Gastroesophageal sphincter (tissue), 4 donors: ENCODE data around the gene NAA80. TPM values are rescaled to one million over a fixed set of nuclear protein-coding genes. Genes with fewer than 3 reads are reported as not detected.
A peak's percentile ranks its signal among the peaks of the same experiment; 100 is the strongest.

ENCODE experiments used
- ATAC-seq: fragments of 150-250 bp; one replicate; pipeline ENCODE4 v1.9.1; 2016; ENCODE audit warnings: mild to moderate bottlenecking, moderate library complexity
- H3K27ac ChIP-seq, 4 donors: fragments of 200-600 bp; sonication (generic) in 3 of 4; 1 replicate in 3 of 4; 2 replicates in 1 of 4; pipeline ENCODE4 v1.5.1; 2016 to 2019
- H3K27me3 ChIP-seq: fragments of 200-600 bp; sonication (generic); one replicate; pipeline ENCODE4 v1.5.1; 2019
- H3K36me3 ChIP-seq, 2 donors: fragments of 200-600 bp; sonication (generic); one replicate each; pipeline ENCODE4 v1.5.1; 2019; ENCODE audit warnings: control low read depth in 1 of 2
- H3K4me1 ChIP-seq, 3 donors: fragments of 200-600 bp; sonication (generic); 1 replicate in 2 of 3; 2 replicates in 1 of 3; pipeline ENCODE4 v1.5.1; 2016 to 2019; ENCODE audit warnings: control low read depth in 2 of 3
- H3K4me3 ChIP-seq, 2 donors: fragments of 200-600 bp; sonication (generic); one replicate each; pipeline ENCODE4 v1.5.1; 2019; ENCODE audit warnings: mild to moderate bottlenecking in 1 of 2, moderate library complexity in 1 of 2
- H3K9me3 ChIP-seq, 3 donors: fragments of 200-600 bp; sonication (generic); one replicate each; pipeline ENCODE4 v1.5.1; 2017 to 2019; ENCODE audit warnings: control low read depth in 2 of 3
- EP300 ChIP-seq: sonication (generic); formaldehyde crosslinking; IDR thresholded peaks from one replicate; pipeline ENCODE4 v1.6.1; 2017; ENCODE audit warnings: antibody characterized with exemption, mild to moderate bottlenecking
- POLR2A ChIP-seq, 2 donors: fragments of 450-650 bp; IDR thresholded peaks; one replicate each; pipeline ENCODE4 v1.6.1; 2017; ENCODE audit warnings: antibody characterized with exemption in 2 of 2, mild to moderate bottlenecking in 2 of 2, moderate library complexity in 1 of 2
- POLR2AphosphoS5 ChIP-seq: sonication (generic); formaldehyde crosslinking; IDR thresholded peaks from one replicate; pipeline ENCODE4 v1.6.1; 2017; ENCODE audit warnings: antibody characterized with exemption
- WGBS, 2 donors: methylation state at CpG; one replicate each; pipeline ENCODE4 v1.1.5; 2018; ENCODE audit warnings: low coverage in 1 of 2; 5-methylcytosine and 5-hydroxymethylcytosine counted together
- total RNA-seq, 4 donors: library from RNA; depleted of rRNA; stranded (reverse); fragments of >200 nt; gene quantifications; one replicate each; pipeline ENCODE4 v1.1.0, GENCODE V29; 2016
- TF ChIP-seq, protein P1 (sequence below), 4 experiments: fragments of 200-600 bp in 2 of 4; fragments of 450-650 bp in 2 of 4; sonication (generic) in 1 of 4; IDR thresholded peaks; one replicate each; pipeline ENCODE4 v1.5.1; 2017 to 2019; ENCODE audit warnings: antibody characterized with exemption in 4 of 4, mild to moderate bottlenecking in 2 of 4, moderate library complexity in 2 of 4

NAA80 gene
- total RNA-seq, 4 donors from 2014 or later, result 4.2 to 12.3 (median 7.9) TPM

DNA sequence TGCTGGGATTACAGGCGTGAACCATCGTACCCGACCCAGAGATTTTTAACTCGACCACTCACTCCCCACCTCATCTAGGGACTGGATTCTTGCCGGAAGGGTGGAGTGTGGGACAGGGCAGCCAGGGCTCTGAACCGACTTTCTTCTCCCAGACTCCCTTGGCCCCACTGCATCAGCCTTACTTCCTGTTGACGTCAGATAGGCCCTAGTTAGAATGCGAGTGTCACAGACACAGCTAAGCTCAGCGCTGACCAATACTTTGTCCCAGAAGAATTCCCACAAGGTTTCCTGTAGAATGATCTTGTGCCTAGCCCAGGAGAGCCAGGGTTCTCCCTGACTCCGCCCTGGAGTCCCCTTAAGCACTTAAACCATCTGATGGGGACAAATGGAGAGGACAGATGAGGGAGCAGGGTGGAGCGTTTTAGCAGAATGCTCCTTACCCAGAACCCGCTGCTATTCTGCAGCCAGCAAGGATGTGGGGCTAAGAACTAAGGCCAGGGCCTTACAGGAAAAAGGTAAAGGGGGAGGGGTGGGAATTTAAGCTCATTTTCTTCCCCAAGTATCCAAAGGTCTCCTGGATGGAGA, 34.6 kb upstream of the NAA80 start:
- 43 to 70% methylated on average over 2 to 7 of the region's 12 CpGs for WGBS, 2 donors
- Histone ChIP-seq H3K27ac (peak overlapping the region; percentile 9 to 99 (median 86)), H3K4me1 (peaks cover 0 to 71% (median 31%) of the 10 kb centered on the region in 3 donors)

GRCh38 chr3:50331364-50331907, 32.2 kb upstream of the NAA80 start:
- Histone ChIP-seq H3K9me3 (no peaks in the 10 kb centered on the region), H3K4me1 (peaks cover 0 to 74% (median 37%) of the 10 kb centered on the region in 3 donors), H3K4me3 (no peak overlapping the region), H3K27ac (no peak overlapping the region), H3K36me3 (peaks cover 0 to 52% of the 10 kb centered on the region in 2 donors), H3K27me3 (no peaks in the 10 kb centered on the region)
- TF ChIP-seq POLR2A (IDR thresholded peaks at IDR 0.05), result no peak
- no peak for TF ChIP-seq POLR2AphosphoS5
- TF ChIP-seq, protein P1, sequence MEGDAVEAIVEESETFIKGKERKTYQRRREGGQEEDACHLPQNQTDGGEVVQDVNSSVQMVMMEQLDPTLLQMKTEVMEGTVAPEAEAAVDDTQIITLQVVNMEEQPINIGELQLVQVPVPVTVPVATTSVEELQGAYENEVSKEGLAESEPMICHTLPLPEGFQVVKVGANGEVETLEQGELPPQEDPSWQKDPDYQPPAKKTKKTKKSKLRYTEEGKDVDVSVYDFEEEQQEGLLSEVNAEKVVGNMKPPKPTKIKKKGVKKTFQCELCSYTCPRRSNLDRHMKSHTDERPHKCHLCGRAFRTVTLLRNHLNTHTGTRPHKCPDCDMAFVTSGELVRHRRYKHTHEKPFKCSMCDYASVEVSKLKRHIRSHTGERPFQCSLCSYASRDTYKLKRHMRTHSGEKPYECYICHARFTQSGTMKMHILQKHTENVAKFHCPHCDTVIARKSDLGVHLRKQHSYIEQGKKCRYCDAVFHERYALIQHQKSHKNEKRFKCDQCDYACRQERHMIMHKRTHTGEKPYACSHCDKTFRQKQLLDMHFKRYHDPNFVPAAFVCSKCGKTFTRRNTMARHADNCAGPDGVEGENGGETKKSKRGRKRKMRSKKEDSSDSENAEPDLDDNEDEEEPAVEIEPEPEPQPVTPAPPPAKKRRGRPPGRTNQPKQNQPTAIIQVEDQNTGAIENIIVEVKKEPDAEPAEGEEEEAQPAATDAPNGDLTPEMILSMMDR (IDR thresholded peaks at IDR 0.05), result no peak
- WGBS, 2 donors, result 90 to 92% methylated on average over 4 to 12 of the region's 19 CpGs
- ATAC-seq, result no peak

More for the DNA sequence above, 34.6 kb upstream of the NAA80 start:
- H3K36me3 ChIP-seq, result peaks cover 0 to 46% of the 10 kb centered on the region in 2 donors
- H3K4me3 ChIP-seq, result no peak overlapping the region
- TF ChIP-seq EP300, result no peak
- TF ChIP-seq POLR2A (IDR thresholded peaks at IDR 0.05), result no peak
- TF ChIP-seq, protein P1 (IDR thresholded peaks at IDR 0.05), result no peak
- TF ChIP-seq POLR2AphosphoS5, result no peak
- H3K27me3 ChIP-seq, result no peaks in the 10 kb centered on the region
- peak; percentile 22 for ATAC-seq
- H3K9me3 ChIP-seq, result no peaks in the 10 kb centered on the region

DNA sequence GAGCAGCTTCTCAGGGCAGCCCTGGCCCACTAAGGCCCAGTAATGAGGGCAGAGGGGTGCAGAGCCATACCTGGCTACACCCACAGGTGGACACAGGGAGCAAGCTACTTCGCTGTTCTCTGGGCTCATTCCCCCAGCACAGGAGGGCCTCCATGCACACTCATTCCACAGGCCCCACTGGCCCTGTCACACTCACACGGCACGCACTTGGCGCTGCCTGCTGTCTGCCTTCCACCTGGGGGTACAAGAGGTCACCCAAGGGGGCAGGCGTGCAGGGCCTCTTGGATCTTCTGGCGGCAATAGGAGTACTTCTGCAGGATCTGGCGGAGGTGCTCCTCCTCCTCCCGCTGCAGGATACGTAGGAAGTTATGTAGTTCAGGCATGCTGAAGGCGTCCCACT, 31.1 kb upstream of the NAA80 start:
- H3K27me3 ChIP-seq, result no peaks in the 10 kb centered on the region
- 60 to 83% methylated on average over 1 to 2 of the region's 10 CpGs for WGBS, 2 donors
- no peak for TF ChIP-seq POLR2A (IDR thresholded peaks at IDR 0.05)
- TF ChIP-seq POLR2AphosphoS5, result no peak
- TF ChIP-seq, protein P1 (IDR thresholded peaks at IDR 0.05), result no peak
- no peak for TF ChIP-seq EP300
- no peak overlapping the region for H3K27ac ChIP-seq
- no peak for ATAC-seq
- no peaks in the 10 kb centered on the region for H3K9me3 ChIP-seq
- no peak overlapping the region for H3K4me3 ChIP-seq
- peaks cover 0 to 63% of the 10 kb centered on the region in 2 donors for H3K36me3 ChIP-seq
- H3K4me1 ChIP-seq, result peaks cover 0 to 74% (median 28%) of the 10 kb centered on the region in 3 donors

- Histone ChIP-seq H3K4me3 (peak within 1 kb of the TSS; percentile 91 to 100), H3K27me3 (no peaks in the 10 kb centered on the region), H3K36me3 (peaks cover 0 to 61% of the 10 kb centered on the region in 2 donors), H3K9me3 (no peaks in the 10 kb centered on the region), H3K4me1 (peaks cover 0 to 74% (median 19%) of the 10 kb centered on the region in 3 donors), H3K27ac (peak within 1 kb of the TSS; percentile 80 to 93 (median 90))
- peak; percentile 92 for ATAC-seq
- TF ChIP-seq POLR2AphosphoS5 (peak; percentile 85), EP300 (no peak), POLR2A (IDR thresholded peaks at IDR 0.05) (peak; percentile 70 to 78)
- TF ChIP-seq, protein P1 (IDR thresholded peaks at IDR 0.05), result peak in 3 of 4 experiments; percentile 9 to 12 (median 11)
- 14 to 22% methylated on average over 1 to 4 of the region's 55 CpGs for WGBS, 2 donors
These were observed 28.9 kb upstream of the NAA80 start, which contains the start of gene TUSC2 for GRCh38 chr3:50327943-50328691. TUSC2 (minus strand) TSS chr3:50328223; CDS start chr3:50328099, 124 bp downstream.
